ENCODE data around the gene SYNJ2. TPM values are rescaled to one million over a fixed set of nuclear protein-coding genes. Genes with fewer than 3 reads are reported as not detected.

The SYNJ2 gene
- total and polyA plus RNA-seq, 2 donors (not counting 3 experiments of a cell fraction or from before 2014, with no cell fraction given) = 35.1 to 78.2 TPM

DNA sequence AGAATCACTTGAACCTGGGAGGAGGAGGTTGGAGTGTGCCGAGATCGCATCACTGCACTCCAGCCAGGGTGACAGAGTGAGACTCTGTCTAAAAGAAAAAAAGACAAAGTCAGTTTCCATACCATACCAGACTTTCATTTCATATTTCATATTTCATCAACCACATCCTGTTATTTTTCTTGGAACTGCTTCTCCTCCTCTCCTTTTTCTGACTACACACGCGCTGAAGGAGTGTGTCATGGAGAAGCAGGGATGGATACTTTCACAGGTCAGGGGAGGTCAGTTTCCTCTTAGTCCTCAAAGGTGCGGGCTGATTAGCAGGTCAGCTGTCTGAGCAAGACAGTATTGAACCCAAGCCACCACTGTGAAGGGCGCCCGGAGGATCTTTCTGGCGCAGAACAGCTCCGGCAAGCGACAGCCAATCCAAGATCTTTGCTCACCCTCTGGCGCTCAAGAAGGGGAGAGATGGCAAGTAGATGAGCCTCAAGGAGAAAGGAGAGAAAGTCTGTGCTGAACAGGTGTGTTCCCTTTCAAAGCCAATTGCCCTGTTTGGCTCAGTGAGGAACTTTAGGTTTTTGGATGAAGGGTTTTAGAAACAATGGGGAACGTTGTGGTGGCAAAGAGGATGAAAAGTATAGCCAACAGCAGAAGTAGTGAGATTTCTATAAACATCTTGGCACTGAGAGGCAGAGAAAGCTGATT lies 18.9 kb upstream of the SYNJ2 start:
- peak overlapping the region; percentile 7 for H3K4me2 ChIP-seq (ENCODE audit: insufficient read depth, low read length)

GRCh38 chr6:157964100-157964499 lies 17.6 kb upstream of the SYNJ2 start:
- Histone ChIP-seq H3K4me1 (ENCODE audit: control insufficient read depth, extremely low read depth, insufficient read depth, low read length) (peaks cover 9% of the 10 kb centered on the region), H3K27me3 (ENCODE audit: control insufficient read depth in 2 of 2, insufficient read depth in 2 of 2, low read length in 2 of 2) (no peaks in the 10 kb centered on the region), H3K9me3 (replicated peaks; ENCODE audit: control insufficient read depth, insufficient read depth, low read length) (no peaks in the 10 kb centered on the region), H4K20me1 (replicated peaks; ENCODE audit: control insufficient read depth, extremely low read depth, insufficient read depth, low read length) (no peaks in the 10 kb centered on the region), H3K4me2 (ENCODE audit: insufficient read depth, low read length) (no peak overlapping the region), H3K79me2 (ENCODE audit: control insufficient read depth, insufficient read depth, low read length) (no peaks in the 10 kb centered on the region), H3K36me3 (ENCODE audit: control insufficient read depth in 2 of 2, extremely low read depth in 1 of 2, insufficient read depth in 2 of 2, low read length in 2 of 2) (no peaks in the 10 kb centered on the region), H3K9me1 (replicated peaks; ENCODE audit: control insufficient read depth, extremely low read depth, insufficient read depth, low read length) (no peaks in the 10 kb centered on the region), H3K4me3 (replicated peaks in 1 of 3; ENCODE audit: insufficient read depth in 1 of 3, low read depth in 1 of 3, low read length in 3 of 3) (no peak overlapping the region), H3K27ac (ENCODE audit: insufficient read depth, low read depth, low read length) (no peak overlapping the region), H3K9ac (replicated peaks; ENCODE audit: extremely low read depth, insufficient read depth, low read length) (no peak overlapping the region), H2AFZ (ENCODE audit: low read depth, low read length) (no peak overlapping the region)
- FAIRE-seq (no peak), DNase-seq (ENCODE audit: low read depth, low spot score) (no peak)
- ChIA-PET CTCF (interaction anchor here (1.3 to 2.6 kb wide), 2 partner anchors 12 to 62 kb away, joined by 4 to 10 read pairs; no protein-coding TSS in a partner anchor), POLR2A (no interaction called here)
- TF ChIP-seq FOS (IDR thresholded peaks at IDR 0.05; ENCODE audit: borderline replicate concordance, insufficient read depth, low read length) (no peak), JUN (IDR thresholded peaks at IDR 0.05; ENCODE audit: borderline replicate concordance, insufficient read depth, insufficient read length, low read depth) (no peak), MYC (IDR thresholded peaks at IDR 0.05; ENCODE audit: low read depth, low read length) (no peak), POLR2A (IDR thresholded peaks at IDR 0.05; ENCODE audit: low read depth, low read length) (no peak), POLR2AphosphoS5 (IDR thresholded peaks at IDR 0.05; ENCODE audit: insufficient read depth, low read depth, low read length) (no peak), GATA2 (IDR thresholded peaks at IDR 0.05; ENCODE audit: insufficient read depth, insufficient read length, low read depth, low read length) (no peak), EZH2 (IDR thresholded peaks at IDR 0.05; ENCODE audit: borderline replicate concordance, low read depth, low read length, severe bottlenecking) (no peak)
- TF ChIP-seq, protein P1, sequence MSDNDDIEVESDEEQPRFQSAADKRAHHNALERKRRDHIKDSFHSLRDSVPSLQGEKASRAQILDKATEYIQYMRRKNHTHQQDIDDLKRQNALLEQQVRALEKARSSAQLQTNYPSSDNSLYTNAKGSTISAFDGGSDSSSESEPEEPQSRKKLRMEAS (IDR thresholded peaks at IDR 0.05; ENCODE audit: insufficient read depth, insufficient read length) = no peak
- TF ChIP-seq, protein P2, sequence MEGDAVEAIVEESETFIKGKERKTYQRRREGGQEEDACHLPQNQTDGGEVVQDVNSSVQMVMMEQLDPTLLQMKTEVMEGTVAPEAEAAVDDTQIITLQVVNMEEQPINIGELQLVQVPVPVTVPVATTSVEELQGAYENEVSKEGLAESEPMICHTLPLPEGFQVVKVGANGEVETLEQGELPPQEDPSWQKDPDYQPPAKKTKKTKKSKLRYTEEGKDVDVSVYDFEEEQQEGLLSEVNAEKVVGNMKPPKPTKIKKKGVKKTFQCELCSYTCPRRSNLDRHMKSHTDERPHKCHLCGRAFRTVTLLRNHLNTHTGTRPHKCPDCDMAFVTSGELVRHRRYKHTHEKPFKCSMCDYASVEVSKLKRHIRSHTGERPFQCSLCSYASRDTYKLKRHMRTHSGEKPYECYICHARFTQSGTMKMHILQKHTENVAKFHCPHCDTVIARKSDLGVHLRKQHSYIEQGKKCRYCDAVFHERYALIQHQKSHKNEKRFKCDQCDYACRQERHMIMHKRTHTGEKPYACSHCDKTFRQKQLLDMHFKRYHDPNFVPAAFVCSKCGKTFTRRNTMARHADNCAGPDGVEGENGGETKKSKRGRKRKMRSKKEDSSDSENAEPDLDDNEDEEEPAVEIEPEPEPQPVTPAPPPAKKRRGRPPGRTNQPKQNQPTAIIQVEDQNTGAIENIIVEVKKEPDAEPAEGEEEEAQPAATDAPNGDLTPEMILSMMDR (IDR thresholded peaks at IDR 0.05; ENCODE audit: extremely low read depth in 1 of 2, insufficient read depth in 1 of 2, low read depth in 1 of 2, low read length in 2 of 2) = no peak
- BruUV-seq (replicated peaks) = no TSS peak
- intact Hi-C loops (cut with micrococcal nuclease) = no loop called here
- dilution Hi-C loops (cut with MboI; ENCODE audit: extremely low pct_ligation_motif_present, low sequenced_read_pairs) = no loop called here

More for the DNA sequence above, 18.9 kb upstream of the SYNJ2 start:
- H3K4me1 ChIP-seq (ENCODE audit: control insufficient read depth, extremely low read depth, insufficient read depth, low read length) = peaks cover 9% of the 10 kb centered on the region
- no peaks in the 10 kb centered on the region for H3K36me3 ChIP-seq (ENCODE audit: control insufficient read depth in 2 of 2, extremely low read depth in 1 of 2, insufficient read depth in 2 of 2, low read length in 2 of 2)
- peak overlapping the region; percentile 86 for H2AFZ ChIP-seq (ENCODE audit: low read depth, low read length)
- no peak for TF ChIP-seq POLR2AphosphoS5 (IDR thresholded peaks at IDR 0.05; ENCODE audit: insufficient read depth, low read depth, low read length)
- TF ChIP-seq GATA2 (IDR thresholded peaks at IDR 0.05; ENCODE audit: insufficient read depth, insufficient read length, low read depth, low read length) = peak; percentile 12
- peak; percentile 36 for TF ChIP-seq FOS (IDR thresholded peaks at IDR 0.05; ENCODE audit: borderline replicate concordance, insufficient read depth, low read length)
- no peak overlapping the region for H3K9ac ChIP-seq (replicated peaks; ENCODE audit: extremely low read depth, insufficient read depth, low read length)
- BruUV-seq (replicated peaks) = no TSS peak
- CTCF ChIA-PET = interaction anchor here (0.6 to 2.6 kb wide), 8 partner anchors 9 to 108 kb away, joined by 3 to 10 read pairs (median 4); no protein-coding TSS in a partner anchor
- H4K20me1 ChIP-seq (replicated peaks; ENCODE audit: control insufficient read depth, extremely low read depth, insufficient read depth, low read length) = no peaks in the 10 kb centered on the region
- peak overlapping the region; percentile 50 for H3K27ac ChIP-seq (ENCODE audit: insufficient read depth, low read depth, low read length)
- H3K27me3 ChIP-seq (ENCODE audit: control insufficient read depth in 2 of 2, insufficient read depth in 2 of 2, low read length in 2 of 2) = no peaks in the 10 kb centered on the region
- dilution Hi-C loops (cut with MboI; ENCODE audit: extremely low pct_ligation_motif_present, low sequenced_read_pairs) = no loop called here
- H3K4me3 ChIP-seq (replicated peaks in 1 of 3; ENCODE audit: insufficient read depth in 1 of 3, low read depth in 1 of 3, low read length in 3 of 3) = no peak overlapping the region
- no peaks in the 10 kb centered on the region for H3K9me1 ChIP-seq (replicated peaks; ENCODE audit: control insufficient read depth, extremely low read depth, insufficient read depth, low read length)
- no peaks in the 10 kb centered on the region for H3K79me2 ChIP-seq (ENCODE audit: control insufficient read depth, insufficient read depth, low read length)
- no peaks in the 10 kb centered on the region for H3K9me3 ChIP-seq (replicated peaks; ENCODE audit: control insufficient read depth, insufficient read depth, low read length)
- DNase-seq (ENCODE audit: low read depth, low spot score) (peak; percentile 80), FAIRE-seq (peak; percentile 88)
- POLR2A ChIA-PET = interaction anchor here (0.6 to 1.0 kb wide), 2 partner anchors 20 to 64 kb away, joined by 3 read pairs; no protein-coding TSS in a partner anchor
- intact Hi-C loops (cut with micrococcal nuclease) = no loop called here
